ENCODE data around the gene MAP7D3.

GRCh38 chrX:136190038-136190713 is 61.0 kb downstream of the MAP7D3 start:
- TF ChIP-seq POLR2AphosphoS5 (IDR thresholded peaks at IDR 0.05) (no peak), EP300 (IDR thresholded peaks at IDR 0.05) (peak; percentile 71)
- TF ChIP-seq, protein P1, sequence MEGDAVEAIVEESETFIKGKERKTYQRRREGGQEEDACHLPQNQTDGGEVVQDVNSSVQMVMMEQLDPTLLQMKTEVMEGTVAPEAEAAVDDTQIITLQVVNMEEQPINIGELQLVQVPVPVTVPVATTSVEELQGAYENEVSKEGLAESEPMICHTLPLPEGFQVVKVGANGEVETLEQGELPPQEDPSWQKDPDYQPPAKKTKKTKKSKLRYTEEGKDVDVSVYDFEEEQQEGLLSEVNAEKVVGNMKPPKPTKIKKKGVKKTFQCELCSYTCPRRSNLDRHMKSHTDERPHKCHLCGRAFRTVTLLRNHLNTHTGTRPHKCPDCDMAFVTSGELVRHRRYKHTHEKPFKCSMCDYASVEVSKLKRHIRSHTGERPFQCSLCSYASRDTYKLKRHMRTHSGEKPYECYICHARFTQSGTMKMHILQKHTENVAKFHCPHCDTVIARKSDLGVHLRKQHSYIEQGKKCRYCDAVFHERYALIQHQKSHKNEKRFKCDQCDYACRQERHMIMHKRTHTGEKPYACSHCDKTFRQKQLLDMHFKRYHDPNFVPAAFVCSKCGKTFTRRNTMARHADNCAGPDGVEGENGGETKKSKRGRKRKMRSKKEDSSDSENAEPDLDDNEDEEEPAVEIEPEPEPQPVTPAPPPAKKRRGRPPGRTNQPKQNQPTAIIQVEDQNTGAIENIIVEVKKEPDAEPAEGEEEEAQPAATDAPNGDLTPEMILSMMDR (IDR thresholded peaks at IDR 0.05), result no peak

Measured in suprapubic skin (tissue), 4 donors.